Measurements from ENCODE around the gene CHRM4. TPM values are rescaled to one million over a fixed set of nuclear protein-coding genes. Genes with fewer than 3 reads are reported as not detected.

The CHRM4 gene
- polyA plus RNA-seq, 1 experiment: not detected

DNA sequence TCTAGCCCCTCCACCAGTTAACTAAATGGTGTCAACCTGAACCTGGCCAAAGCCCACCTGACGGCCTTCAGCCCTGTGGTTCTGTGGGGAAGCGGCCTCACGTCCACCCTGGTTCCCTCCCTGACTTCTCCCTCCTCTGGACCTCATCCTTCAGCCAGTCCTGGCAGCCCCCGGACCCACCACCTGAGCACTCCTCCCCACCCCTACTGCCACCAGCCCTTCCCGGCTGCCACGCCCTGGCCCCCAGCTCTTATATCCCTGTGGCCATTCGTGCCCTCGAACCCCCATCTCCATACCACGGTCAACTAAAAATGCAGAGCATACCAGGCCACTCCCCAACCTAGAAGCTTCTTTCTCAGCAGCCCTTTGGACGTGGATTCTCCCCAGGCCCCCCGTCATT, 14.3 kb downstream of the CHRM4 start:
- CTCF ChIA-PET: no interaction called here
- TF ChIP-seq, protein P1, sequence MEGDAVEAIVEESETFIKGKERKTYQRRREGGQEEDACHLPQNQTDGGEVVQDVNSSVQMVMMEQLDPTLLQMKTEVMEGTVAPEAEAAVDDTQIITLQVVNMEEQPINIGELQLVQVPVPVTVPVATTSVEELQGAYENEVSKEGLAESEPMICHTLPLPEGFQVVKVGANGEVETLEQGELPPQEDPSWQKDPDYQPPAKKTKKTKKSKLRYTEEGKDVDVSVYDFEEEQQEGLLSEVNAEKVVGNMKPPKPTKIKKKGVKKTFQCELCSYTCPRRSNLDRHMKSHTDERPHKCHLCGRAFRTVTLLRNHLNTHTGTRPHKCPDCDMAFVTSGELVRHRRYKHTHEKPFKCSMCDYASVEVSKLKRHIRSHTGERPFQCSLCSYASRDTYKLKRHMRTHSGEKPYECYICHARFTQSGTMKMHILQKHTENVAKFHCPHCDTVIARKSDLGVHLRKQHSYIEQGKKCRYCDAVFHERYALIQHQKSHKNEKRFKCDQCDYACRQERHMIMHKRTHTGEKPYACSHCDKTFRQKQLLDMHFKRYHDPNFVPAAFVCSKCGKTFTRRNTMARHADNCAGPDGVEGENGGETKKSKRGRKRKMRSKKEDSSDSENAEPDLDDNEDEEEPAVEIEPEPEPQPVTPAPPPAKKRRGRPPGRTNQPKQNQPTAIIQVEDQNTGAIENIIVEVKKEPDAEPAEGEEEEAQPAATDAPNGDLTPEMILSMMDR (IDR thresholded peaks at IDR 0.05; ENCODE audit: low read depth, low read length): no peak

DNA sequence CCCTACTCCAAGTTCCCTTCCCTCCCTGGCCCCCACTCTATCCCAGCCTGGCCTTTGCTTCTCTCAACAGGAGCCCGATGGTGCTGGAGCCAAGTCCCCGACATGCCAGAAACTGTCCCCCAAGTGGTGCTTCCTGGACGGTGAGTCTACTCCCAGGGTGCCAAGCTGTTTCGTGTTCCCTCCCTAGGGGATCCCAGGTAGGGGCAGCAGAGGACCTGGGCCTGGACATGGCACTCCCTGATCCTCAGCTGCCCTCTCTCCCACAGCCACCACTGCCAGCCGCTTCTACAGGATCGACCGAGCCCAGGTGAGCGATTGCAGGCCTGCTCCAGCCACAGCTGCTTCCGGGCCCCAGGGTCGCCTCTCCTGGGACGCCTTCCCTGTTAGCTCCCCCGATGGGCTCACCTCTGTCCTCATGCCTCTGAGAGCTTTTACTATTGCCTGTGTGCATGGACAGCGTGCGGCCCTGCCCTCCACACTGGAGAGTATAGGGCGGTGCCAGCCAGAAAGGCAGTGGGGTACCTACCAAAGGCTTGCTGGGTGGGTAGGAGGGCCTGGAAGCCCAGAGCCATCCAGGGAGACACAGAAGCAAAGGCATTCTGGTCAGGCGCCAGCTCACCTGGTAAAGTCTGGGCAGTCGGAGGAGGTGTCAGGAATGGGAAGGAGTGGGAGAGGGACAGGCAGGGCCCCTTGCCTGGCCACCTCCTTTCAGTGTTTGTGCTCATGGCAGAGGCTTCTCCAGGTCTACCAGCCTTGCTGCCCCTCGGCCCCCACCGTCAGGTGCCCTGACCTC, 15.1 kb downstream of the CHRM4 start:
- no peak for DNase-seq (ENCODE audit: low read depth, low spot score)
- ChIA-PET POLR2A (no interaction called here), CTCF (no interaction called here)
- H3K27ac ChIP-seq (ENCODE audit: low read depth, low read length): no peak overlapping the region
- H3K27me3 ChIP-seq (ENCODE audit: control insufficient read depth, insufficient read depth, low read length): no peaks in the 10 kb centered on the region
- H3K4me3 ChIP-seq (ENCODE audit: low read depth, low read length): no peak overlapping the region
- H3K9me3 ChIP-seq (ENCODE audit: control insufficient read depth, insufficient read depth, low read length): peaks cover 4% of the 10 kb centered on the region; the same call in 1 of the 2 replicates
- TF ChIP-seq, protein P1 (IDR thresholded peaks at IDR 0.05; ENCODE audit: low read depth, low read length): no peak

More for the DNA sequence above, 14.3 kb downstream of the CHRM4 start:
- Histone ChIP-seq H3K27ac (ENCODE audit: low read depth, low read length) (no peak overlapping the region), H3K9me3 (ENCODE audit: control insufficient read depth, insufficient read depth, low read length) (peaks cover 4% of the 10 kb centered on the region; the same call in 1 of the 2 replicates), H3K27me3 (ENCODE audit: control insufficient read depth, insufficient read depth, low read length) (no peaks in the 10 kb centered on the region), H3K4me3 (ENCODE audit: low read depth, low read length) (no peak overlapping the region)
- DNase-seq (ENCODE audit: low read depth, low spot score): no peak
- POLR2A ChIA-PET: no interaction called here

DNA sequence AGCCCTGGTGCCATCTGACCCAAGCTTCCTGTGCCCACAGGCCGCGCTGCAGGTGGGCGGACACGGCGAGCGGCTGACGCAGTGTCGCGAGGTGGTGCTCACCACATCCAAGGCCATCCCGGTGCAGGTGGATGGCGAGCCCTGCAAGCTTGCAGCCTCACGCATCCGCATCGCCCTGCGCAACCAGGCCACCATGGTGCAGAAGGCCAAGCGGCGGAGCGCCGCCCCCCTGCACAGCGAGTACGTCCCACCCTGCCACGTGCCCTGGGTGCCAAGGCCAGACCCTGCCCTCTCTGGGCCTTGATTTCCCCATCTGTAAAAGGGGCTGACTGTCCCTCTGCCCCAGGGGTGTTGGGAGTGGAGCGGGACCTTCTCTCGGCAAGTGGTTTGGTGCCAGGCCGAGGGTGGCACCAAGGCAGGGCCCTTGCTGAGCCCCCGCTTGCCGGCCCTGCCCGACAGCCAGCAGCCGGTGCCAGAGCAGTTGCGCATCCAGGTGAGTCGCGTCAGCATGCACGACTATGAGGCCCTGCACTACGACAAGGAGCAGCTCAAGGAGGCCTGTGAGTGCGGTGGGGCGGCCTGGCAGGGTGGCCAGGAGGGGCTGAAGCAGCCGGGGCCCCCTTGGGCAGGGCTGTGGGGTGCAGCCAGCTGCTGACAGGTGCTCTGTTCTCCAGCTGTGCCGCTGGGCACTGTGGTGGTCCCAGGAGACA, 16.0 kb downstream of the CHRM4 start:
- TF ChIP-seq, protein P1 (IDR thresholded peaks at IDR 0.05; ENCODE audit: low read depth, low read length): no peak
- H3K27me3 ChIP-seq (ENCODE audit: control insufficient read depth, insufficient read depth, low read length): no peaks in the 10 kb centered on the region
- H3K9me3 ChIP-seq (ENCODE audit: control insufficient read depth, insufficient read depth, low read length): peaks cover 4% of the 10 kb centered on the region; the same call in 1 of the 2 replicates
- no peak overlapping the region for H3K4me3 ChIP-seq (ENCODE audit: low read depth, low read length)
- ChIA-PET POLR2A (interaction anchor here (0.5 kb wide), 1 partner anchor 15 kb away, joined by 3 read pairs; no protein-coding TSS in a partner anchor), CTCF (no interaction called here)
- no peak overlapping the region for H3K27ac ChIP-seq (ENCODE audit: low read depth, low read length)
- DNase-seq (ENCODE audit: low read depth, low spot score): no peak

DNA sequence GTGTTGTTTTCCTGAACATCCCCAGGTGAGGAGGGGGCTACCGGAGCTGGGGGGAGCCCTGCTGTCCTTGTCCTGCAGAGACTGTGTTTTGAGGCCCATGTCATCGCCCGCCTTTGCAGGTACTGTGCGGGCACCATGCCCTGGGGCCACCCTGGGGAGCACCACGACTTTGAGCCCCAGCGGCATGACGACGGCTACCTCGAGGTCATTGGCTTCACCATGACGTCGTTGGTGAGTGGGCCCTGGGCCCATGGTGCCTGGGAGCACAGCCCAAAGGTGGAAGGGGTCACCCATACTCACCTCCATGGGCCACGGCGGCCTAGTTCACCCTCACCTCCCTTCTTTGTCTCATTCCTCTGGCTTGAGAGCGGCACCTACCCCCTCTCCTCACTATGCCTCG, 16.8 kb downstream of the CHRM4 start:
- ChIA-PET CTCF (no interaction called here), POLR2A (interaction anchor here (0.5 kb wide), 1 partner anchor 14 kb away, joined by 3 read pairs; no protein-coding TSS in a partner anchor)
- no peak for DNase-seq (ENCODE audit: low read depth, low spot score)
- TF ChIP-seq, protein P1 (IDR thresholded peaks at IDR 0.05; ENCODE audit: low read depth, low read length): no peak
- peaks cover 4% of the 10 kb centered on the region; the same call in 1 of the 2 replicates for H3K9me3 ChIP-seq (ENCODE audit: control insufficient read depth, insufficient read depth, low read length)
- no peaks in the 10 kb centered on the region for H3K27me3 ChIP-seq (ENCODE audit: control insufficient read depth, insufficient read depth, low read length)
- H3K4me3 ChIP-seq (ENCODE audit: low read depth, low read length): no peak overlapping the region
- no peak overlapping the region for H3K27ac ChIP-seq (ENCODE audit: low read depth, low read length)
